Measurements from ENCODE around the gene MDC1.

DNA sequence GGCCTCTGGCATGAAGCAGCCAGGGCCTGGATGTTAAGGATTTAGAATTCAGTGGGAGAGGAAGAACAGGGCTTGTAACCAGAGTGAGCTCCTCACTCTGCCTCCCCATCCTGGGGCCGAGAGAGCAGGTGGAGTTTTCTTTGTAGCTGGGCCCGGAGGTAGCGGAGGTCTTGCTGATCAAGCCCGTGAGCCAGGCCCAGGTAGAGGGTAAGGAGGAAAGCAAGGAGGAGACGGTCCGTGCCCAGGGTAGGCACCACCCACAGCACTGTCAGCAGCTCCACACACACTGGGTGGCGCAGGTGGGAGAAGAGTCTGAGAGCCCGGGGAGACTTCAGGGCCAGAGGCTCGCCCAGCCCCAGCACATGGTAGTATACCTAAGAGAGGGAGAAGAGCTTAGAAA is 28.5 kb downstream of the MDC1 start:
- TF ChIP-seq, protein P1, sequence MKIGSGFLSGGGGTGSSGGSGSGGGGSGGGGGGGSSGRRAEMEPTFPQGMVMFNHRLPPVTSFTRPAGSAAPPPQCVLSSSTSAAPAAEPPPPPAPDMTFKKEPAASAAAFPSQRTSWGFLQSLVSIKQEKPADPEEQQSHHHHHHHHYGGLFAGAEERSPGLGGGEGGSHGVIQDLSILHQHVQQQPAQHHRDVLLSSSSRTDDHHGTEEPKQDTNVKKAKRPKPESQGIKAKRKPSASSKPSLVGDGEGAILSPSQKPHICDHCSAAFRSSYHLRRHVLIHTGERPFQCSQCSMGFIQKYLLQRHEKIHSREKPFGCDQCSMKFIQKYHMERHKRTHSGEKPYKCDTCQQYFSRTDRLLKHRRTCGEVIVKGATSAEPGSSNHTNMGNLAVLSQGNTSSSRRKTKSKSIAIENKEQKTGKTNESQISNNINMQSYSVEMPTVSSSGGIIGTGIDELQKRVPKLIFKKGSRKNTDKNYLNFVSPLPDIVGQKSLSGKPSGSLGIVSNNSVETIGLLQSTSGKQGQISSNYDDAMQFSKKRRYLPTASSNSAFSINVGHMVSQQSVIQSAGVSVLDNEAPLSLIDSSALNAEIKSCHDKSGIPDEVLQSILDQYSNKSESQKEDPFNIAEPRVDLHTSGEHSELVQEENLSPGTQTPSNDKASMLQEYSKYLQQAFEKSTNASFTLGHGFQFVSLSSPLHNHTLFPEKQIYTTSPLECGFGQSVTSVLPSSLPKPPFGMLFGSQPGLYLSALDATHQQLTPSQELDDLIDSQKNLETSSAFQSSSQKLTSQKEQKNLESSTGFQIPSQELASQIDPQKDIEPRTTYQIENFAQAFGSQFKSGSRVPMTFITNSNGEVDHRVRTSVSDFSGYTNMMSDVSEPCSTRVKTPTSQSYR (CRISPR knock-in tag; IDR thresholded peaks at IDR 0.05): no peak
- TF ChIP-seq, protein P2, sequence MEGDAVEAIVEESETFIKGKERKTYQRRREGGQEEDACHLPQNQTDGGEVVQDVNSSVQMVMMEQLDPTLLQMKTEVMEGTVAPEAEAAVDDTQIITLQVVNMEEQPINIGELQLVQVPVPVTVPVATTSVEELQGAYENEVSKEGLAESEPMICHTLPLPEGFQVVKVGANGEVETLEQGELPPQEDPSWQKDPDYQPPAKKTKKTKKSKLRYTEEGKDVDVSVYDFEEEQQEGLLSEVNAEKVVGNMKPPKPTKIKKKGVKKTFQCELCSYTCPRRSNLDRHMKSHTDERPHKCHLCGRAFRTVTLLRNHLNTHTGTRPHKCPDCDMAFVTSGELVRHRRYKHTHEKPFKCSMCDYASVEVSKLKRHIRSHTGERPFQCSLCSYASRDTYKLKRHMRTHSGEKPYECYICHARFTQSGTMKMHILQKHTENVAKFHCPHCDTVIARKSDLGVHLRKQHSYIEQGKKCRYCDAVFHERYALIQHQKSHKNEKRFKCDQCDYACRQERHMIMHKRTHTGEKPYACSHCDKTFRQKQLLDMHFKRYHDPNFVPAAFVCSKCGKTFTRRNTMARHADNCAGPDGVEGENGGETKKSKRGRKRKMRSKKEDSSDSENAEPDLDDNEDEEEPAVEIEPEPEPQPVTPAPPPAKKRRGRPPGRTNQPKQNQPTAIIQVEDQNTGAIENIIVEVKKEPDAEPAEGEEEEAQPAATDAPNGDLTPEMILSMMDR (IDR thresholded peaks at IDR 0.05): no peak
